Keratinocyte (primary cell): ENCODE data around the gene DGCR8. TPM values are rescaled to one million over a fixed set of nuclear protein-coding genes. Genes with fewer than 3 reads are reported as not detected.

Source experiments
- DNase-seq: peaks from one replicate; pipeline ENCODE4 v3.0.0-alpha.2; 2011; ENCODE audit warnings: low read depth, missing footprints, low spot score
- FAIRE-seq: peaks from 2 replicates; lab custom pipeline; 2011; peaks lifted over from hg19 to GRCh38; lab: Jason Lieb, UNC
- H2AFZ ChIP-seq: 2 replicates; pipeline ENCODE4 v1.6.0; 2012; ENCODE audit warnings: low read length, control low read depth, inconsistent platforms; ENCODE audit not compliant: control insufficient read depth
- H3K27ac ChIP-seq: 2 replicates; pipeline ENCODE4 v1.5.1; 2011; ENCODE audit warnings: low read length; ENCODE audit not compliant: control insufficient read depth, insufficient read depth
- H3K27me3 ChIP-seq: 3 replicates; pipeline ENCODE4 v1.6.0; 2011; ENCODE audit warnings: low read length; ENCODE audit not compliant: control insufficient read depth, insufficient read depth; ENCODE audit errors: extremely low read depth
- H3K36me3 ChIP-seq, 2 experiments: 2 replicates in 1 of 2; 3 replicates in 1 of 2; pipeline ENCODE4 v1.5.1; 2011; ENCODE audit warnings: low read length in 2 of 2, mild to moderate bottlenecking in 1 of 2; ENCODE audit not compliant: control insufficient read depth in 2 of 2, insufficient read depth in 2 of 2; ENCODE audit errors: extremely low read depth in 1 of 2
- H3K4me1 ChIP-seq: 3 replicates; pipeline ENCODE4 v1.5.1; 2011; ENCODE audit warnings: low read length; ENCODE audit not compliant: control insufficient read depth, insufficient read depth; ENCODE audit errors: extremely low read depth
- H3K4me2 ChIP-seq: 3 replicates; pipeline ENCODE4 v1.6.0; 2011; ENCODE audit warnings: low read depth, low read length; ENCODE audit not compliant: control insufficient read depth, insufficient read depth; ENCODE audit errors: extremely low read depth
- H3K4me3 ChIP-seq, 3 experiments: fragments of 200-600 bp in 1 of 3; sonication (generic) in 1 of 3; 2 replicates in 2 of 3; 3 replicates in 1 of 3; pipeline ENCODE4 v1.5.1; 2011 to 2016; ENCODE audit warnings: low read length in 3 of 3, mild to moderate bottlenecking in 3 of 3, control low read depth in 2 of 3, inconsistent platforms in 1 of 3, low read depth in 1 of 3, mixed read lengths in 1 of 3, mixed run types in 1 of 3, moderate library complexity in 1 of 3; ENCODE audit not compliant: control insufficient read depth in 2 of 3, insufficient read depth in 2 of 3; ENCODE audit errors: extremely low read depth in 1 of 3
- H3K79me2 ChIP-seq: 2 replicates; pipeline ENCODE4 v1.6.0; 2012; ENCODE audit warnings: low read length; ENCODE audit not compliant: control insufficient read depth, insufficient read depth
- H3K9ac ChIP-seq: 3 replicates; pipeline ENCODE4 v1.6.0; 2011; ENCODE audit warnings: low read length; ENCODE audit not compliant: control insufficient read depth, insufficient read depth; ENCODE audit errors: extremely low read depth
- H3K9me1 ChIP-seq: 3 replicates; pipeline ENCODE4 v1.6.0; 2011; ENCODE audit warnings: low read length; ENCODE audit not compliant: control insufficient read depth, insufficient read depth; ENCODE audit errors: extremely low read depth
- H3K9me3 ChIP-seq: 2 replicates; pipeline ENCODE4 v1.5.1; 2012; ENCODE audit warnings: low read depth, low read length; ENCODE audit not compliant: control insufficient read depth
- H4K20me1 ChIP-seq: 3 replicates; pipeline ENCODE4 v1.6.0; 2011; ENCODE audit warnings: low read length; ENCODE audit not compliant: control insufficient read depth, insufficient read depth; ENCODE audit errors: extremely low read depth
- EZH2 ChIP-seq: IDR thresholded peaks from one replicate; pipeline ENCODE4 v1.6.1; 2012; ENCODE audit warnings: inconsistent platforms, mild to moderate bottlenecking, low read length, moderate library complexity
- dilution Hi-C: fragments of 300-500 bp; cut with MboI; formaldehyde crosslinking; loops from one replicate; pipeline ENCODE4 v1.7.0; 2020; ENCODE audit warnings: low sequenced_read_pairs; ENCODE audit not compliant: extremely low pct_ligation_motif_present
- polyA plus RNA-seq, 5 experiments: library from polyadenylated mRNA; depleted of rRNA in 3 of 5; stranded (reverse) in 3 of 5; stranded (forward) in 1 of 5; unstranded in 1 of 5; fragments of >200 nt; gene quantifications; 1 replicate in 1 of 5; 2 replicates in 3 of 5; 3 replicates in 1 of 5; pipeline versions ENCODE4 v1.2.1 to v1.2.3, GENCODE V29; 2011 to 2012; ENCODE audit warnings: missing spikeins in 2 of 5, low read depth in 1 of 5, low replicate concordance in 1 of 5
- TF ChIP-seq, protein P1 (sequence below), 3 experiments: IDR thresholded peaks in 1 of 3; conservative IDR thresholded peaks in 1 of 3; optimal IDR thresholded peaks in 1 of 3; 2 replicates in 2 of 3; 3 replicates in 1 of 3; pipeline versions ENCODE3 to v1.5.1; 2011; ENCODE audit warnings: low read length in 3 of 3, mild to moderate bottlenecking in 3 of 3, moderate library complexity in 2 of 3, control low read depth in 1 of 3, inconsistent platforms in 1 of 3; ENCODE audit not compliant: insufficient read depth in 2 of 3; ENCODE audit errors: extremely low read depth in 1 of 3

Gene DGCR8
- polyA plus RNA-seq, 1 donor (not counting 4 experiments of a cell fraction or from before 2014, with no cell fraction given): 17.2 TPM

DNA sequence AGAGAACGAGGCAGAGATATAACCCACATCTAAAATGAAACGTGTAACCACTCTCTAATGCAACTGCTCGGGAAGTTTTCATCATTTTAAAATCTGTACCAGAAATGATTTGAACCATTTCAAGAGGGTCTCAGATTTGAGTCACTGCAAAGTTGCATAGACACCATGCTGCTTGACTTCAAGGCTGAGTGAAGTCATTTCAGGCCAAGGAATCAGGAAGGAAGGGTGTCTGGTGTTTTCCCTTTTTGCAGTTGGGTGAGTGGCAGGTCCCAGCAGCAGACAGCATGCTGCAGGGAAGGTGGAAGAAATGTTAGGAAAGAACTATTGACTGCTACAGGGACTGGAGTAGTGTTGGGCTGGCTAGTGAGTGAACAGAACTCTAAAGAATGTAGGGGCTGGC lies 42.6 kb upstream of the DGCR8 start:
- no peak overlapping the region for H2AFZ ChIP-seq
- dilution Hi-C loops: no loop called here
- TF ChIP-seq EZH2: no peak
- TF ChIP-seq, protein P1, sequence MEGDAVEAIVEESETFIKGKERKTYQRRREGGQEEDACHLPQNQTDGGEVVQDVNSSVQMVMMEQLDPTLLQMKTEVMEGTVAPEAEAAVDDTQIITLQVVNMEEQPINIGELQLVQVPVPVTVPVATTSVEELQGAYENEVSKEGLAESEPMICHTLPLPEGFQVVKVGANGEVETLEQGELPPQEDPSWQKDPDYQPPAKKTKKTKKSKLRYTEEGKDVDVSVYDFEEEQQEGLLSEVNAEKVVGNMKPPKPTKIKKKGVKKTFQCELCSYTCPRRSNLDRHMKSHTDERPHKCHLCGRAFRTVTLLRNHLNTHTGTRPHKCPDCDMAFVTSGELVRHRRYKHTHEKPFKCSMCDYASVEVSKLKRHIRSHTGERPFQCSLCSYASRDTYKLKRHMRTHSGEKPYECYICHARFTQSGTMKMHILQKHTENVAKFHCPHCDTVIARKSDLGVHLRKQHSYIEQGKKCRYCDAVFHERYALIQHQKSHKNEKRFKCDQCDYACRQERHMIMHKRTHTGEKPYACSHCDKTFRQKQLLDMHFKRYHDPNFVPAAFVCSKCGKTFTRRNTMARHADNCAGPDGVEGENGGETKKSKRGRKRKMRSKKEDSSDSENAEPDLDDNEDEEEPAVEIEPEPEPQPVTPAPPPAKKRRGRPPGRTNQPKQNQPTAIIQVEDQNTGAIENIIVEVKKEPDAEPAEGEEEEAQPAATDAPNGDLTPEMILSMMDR (optimal IDR thresholded peaks at IDR 0.05 in 1 of 3, IDR thresholded peaks at IDR 0.05 in 1 of 3, conservative IDR thresholded peaks at IDR 0.05 in 1 of 3; ENCODE audit: extremely low read depth in 1 of 3, insufficient read depth in 2 of 3, low read length in 3 of 3): no peak
- peaks cover 13 to 19% of the 10 kb centered on the region in 2 experiments for H3K36me3 ChIP-seq
- FAIRE-seq: no peak
- H4K20me1 ChIP-seq: peaks cover 3% of the 10 kb centered on the region
- no peak overlapping the region for H3K9ac ChIP-seq
- no peak overlapping the region for H3K4me2 ChIP-seq
- peaks cover 3% of the 10 kb centered on the region for H3K4me1 ChIP-seq
- peaks cover 2% of the 10 kb centered on the region for H3K79me2 ChIP-seq
- H3K27me3 ChIP-seq: no peaks in the 10 kb centered on the region
- H3K27ac ChIP-seq: no peak overlapping the region
- H3K4me3 ChIP-seq: no peak overlapping the region
- H3K9me3 ChIP-seq: no peaks in the 10 kb centered on the region
- DNase-seq: no peak
- no peaks in the 10 kb centered on the region for H3K9me1 ChIP-seq

DNA sequence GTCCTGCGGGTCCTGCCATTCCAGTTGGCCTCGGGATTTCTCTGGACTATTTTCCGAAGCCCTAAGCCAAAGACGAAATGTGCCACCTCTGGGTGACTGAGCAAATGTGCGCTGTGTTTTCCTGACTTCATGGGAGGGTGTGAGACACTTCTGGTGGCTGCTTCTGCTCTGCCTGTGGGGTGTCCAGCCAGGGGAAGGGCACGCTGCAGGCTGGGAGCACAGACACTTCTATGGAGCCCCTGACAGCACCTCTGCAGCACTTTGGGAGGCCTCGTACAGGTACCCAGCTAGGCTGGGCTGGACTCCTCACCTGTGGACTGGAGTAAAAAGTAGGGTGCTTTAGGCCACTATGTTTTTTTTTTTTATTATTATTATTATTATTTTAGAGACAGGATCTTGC lies 41.5 kb upstream of the DGCR8 start:
- Histone ChIP-seq H3K9me3 (no peaks in the 10 kb centered on the region), H3K4me3 (no peak overlapping the region), H3K27ac (no peak overlapping the region), H3K27me3 (no peaks in the 10 kb centered on the region), H3K36me3 (peaks cover 8 to 25% of the 10 kb centered on the region in 2 experiments), H3K9me1 (no peaks in the 10 kb centered on the region), H4K20me1 (peaks cover 3% of the 10 kb centered on the region), H2AFZ (no peak overlapping the region), H3K4me2 (no peak overlapping the region), H3K79me2 (no peaks in the 10 kb centered on the region), H3K4me1 (no peaks in the 10 kb centered on the region), H3K9ac (no peak overlapping the region)
- FAIRE-seq (no peak), DNase-seq (no peak)
- dilution Hi-C loops: no loop called here
- TF ChIP-seq, protein P1 (optimal IDR thresholded peaks at IDR 0.05 in 1 of 3, IDR thresholded peaks at IDR 0.05 in 1 of 3, conservative IDR thresholded peaks at IDR 0.05 in 1 of 3; ENCODE audit: extremely low read depth in 1 of 3, insufficient read depth in 2 of 3, low read length in 3 of 3): no peak
- no peak for TF ChIP-seq EZH2
